ENCODE results near the gene SMPD1.
"Not testable (repeated sequence)": the region's sequence is repeated elsewhere in the genome, so short reads cannot be mapped to it uniquely, and the experiment has no call there.

The SMPD1 gene

DNA sequence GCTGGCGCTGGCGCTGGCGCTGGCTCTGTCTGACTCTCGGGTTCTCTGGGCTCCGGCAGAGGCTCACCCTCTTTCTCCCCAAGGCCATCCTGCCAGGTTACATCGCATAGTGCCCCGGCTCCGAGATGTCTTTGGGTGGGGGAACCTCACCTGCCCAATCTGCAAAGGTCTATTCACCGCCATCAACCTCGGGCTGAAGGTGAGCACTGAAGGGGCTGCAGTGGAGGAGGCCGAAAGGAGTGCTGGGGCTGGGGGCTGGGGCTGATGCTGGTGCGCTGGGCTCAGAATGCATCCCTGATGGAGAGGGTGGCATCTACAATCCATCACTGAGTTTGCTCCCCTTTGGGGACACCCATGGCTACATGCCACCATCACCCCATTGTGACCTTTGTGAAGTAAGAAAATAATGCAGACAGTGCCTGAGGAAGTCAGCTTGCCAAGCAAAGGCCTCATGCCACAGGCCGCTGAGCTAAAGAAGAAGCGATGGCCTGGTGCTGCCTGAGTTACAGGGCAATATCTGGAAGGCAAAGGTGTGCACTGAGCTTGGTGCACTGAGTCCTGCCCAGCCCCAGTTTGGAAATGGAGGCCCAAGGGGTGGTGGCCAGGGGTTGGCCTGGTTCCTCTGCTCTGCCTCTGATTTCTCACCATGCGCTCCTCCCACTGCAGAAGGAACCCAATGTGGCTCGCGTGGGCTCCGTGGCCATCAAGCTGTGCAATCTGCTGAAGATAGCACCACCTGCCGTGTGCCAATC is 620 bp downstream of the SMPD1 start:
- DNase-seq, result no peak

DNA sequence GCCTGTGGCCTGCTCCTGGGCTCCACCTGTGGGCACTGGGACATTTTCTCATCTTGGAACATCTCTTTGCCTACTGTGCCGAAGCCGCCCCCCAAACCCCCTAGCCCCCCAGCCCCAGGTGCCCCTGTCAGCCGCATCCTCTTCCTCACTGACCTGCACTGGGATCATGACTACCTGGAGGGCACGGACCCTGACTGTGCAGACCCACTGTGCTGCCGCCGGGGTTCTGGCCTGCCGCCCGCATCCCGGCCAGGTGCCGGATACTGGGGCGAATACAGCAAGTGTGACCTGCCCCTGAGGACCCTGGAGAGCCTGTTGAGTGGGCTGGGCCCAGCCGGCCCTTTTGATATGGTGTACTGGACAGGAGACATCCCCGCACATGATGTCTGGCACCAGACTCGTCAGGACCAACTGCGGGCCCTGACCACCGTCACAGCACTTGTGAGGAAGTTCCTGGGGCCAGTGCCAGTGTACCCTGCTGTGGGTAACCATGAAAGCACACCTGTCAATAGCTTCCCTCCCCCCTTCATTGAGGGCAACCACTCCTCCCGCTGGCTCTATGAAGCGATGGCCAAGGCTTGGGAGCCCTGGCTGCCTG is 1.4 kb downstream of the SMPD1 start:
- no peak for DNase-seq

DNA sequence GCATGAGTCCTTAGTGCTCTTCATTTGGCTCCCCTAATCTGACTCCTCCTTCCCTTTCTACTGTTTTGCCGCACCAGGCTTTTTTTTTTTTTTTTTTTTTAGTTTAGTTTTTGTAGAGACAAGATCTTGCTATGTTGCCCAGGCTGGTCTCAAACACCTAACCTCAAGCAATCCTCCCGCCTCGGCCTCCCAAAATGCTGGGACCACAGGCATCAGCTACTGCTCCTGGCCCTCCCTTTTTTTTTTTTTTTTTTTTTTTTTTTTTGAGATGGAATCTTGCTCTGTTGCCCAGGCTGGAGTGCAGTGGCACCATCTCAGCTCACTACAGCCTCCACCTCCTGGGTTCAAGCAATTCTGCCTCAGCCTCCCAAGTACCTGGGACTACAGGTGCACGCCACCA is 2.0 kb downstream of the SMPD1 start:
- not testable (repeated sequence) for DNase-seq

DNA sequence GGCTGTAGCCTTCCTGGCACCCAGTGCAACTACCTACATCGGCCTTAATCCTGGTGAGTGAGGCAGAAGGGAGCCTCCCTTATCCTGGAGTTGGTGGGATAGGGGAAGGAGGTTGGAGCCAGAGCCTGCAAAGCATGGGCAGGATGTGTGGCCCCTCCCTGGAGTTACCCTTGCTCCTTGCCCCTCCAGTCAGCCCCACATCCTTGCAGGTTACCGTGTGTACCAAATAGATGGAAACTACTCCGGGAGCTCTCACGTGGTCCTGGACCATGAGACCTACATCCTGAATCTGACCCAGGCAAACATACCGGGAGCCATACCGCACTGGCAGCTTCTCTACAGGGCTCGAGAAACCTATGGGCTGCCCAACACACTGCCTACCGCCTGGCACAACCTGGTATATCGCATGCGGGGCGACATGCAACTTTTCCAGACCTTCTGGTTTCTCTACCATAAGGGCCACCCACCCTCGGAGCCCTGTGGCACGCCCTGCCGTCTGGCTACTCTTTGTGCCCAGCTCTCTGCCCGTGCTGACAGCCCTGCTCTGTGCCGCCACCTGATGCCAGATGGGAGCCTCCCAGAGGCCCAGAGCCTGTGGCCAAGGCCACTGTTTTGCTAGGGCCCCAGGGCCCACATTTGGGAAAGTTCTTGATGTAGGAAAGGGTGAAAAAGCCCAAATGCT is 3.9 kb downstream of the SMPD1 start:
- DNase-seq, result no peak

DNA sequence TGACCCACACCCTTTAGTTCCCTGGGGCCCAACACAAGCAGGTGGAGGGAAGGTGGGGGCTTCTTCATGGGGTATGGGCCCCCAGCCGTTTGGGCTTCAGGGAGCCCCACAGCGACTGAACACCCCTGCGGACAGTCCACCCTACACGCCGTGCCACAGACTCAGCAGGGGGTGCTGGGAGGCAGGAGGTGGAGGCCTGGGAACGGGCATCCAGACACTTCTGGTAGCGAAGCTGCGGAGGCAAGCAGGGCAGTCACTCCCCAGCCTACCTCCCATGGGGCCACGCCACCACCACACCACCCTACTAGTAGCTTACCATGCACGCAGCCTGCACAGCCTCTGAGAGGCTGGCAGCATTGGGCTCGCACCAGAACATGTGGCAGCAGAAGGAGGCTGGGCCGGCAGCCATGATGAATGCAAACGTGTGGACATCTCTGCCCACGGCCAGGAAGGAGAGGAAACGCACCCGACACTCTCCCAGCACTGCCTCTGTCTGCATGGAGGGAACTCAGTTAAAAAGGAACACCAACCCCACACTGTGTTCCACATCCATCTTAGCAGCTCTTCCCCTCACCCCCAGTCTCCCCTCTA is 5.3 kb downstream of the SMPD1 start:
- DNase-seq, result no peak

DNA sequence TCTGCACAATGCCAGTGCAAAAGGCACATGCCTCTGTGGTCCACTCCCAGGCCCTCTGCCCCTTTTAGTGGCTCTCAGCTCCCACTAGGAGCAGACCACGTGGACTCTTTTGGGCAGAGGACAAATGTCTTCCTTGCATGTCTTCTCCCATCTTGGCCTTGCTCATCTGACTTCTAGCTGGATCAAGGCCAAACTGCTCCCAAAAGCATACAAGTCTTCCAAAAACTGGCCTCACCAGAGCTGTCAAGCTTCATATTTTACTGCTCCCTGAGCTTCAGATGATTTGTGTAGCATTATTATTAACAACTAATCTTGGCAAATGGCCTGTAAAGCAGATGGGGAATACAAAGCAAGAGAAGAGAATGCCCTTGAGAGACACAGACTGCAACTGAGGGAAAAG is 6.9 kb downstream of the SMPD1 start:
- no peak for DNase-seq

DNA sequence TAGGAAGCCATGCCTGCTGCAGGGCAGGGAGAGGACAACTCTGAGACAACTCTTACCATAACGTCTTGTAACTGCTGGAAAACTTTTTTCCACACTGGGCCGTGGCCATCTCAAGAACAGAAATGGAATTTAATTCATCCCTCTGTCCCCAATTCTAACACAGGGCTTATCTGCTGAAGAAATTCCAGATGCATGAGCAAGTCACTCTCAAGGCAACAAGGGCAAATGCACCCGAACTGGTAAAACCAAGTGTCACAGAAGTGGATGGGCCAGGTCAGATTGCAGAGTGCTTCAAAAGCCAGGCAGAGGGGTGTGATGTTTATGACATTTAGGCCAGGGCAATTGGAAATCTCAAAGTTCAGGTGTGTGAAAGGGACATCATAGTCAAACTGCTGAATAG is 7.4 kb downstream of the SMPD1 start:
- DNase-seq, result no peak

DNA sequence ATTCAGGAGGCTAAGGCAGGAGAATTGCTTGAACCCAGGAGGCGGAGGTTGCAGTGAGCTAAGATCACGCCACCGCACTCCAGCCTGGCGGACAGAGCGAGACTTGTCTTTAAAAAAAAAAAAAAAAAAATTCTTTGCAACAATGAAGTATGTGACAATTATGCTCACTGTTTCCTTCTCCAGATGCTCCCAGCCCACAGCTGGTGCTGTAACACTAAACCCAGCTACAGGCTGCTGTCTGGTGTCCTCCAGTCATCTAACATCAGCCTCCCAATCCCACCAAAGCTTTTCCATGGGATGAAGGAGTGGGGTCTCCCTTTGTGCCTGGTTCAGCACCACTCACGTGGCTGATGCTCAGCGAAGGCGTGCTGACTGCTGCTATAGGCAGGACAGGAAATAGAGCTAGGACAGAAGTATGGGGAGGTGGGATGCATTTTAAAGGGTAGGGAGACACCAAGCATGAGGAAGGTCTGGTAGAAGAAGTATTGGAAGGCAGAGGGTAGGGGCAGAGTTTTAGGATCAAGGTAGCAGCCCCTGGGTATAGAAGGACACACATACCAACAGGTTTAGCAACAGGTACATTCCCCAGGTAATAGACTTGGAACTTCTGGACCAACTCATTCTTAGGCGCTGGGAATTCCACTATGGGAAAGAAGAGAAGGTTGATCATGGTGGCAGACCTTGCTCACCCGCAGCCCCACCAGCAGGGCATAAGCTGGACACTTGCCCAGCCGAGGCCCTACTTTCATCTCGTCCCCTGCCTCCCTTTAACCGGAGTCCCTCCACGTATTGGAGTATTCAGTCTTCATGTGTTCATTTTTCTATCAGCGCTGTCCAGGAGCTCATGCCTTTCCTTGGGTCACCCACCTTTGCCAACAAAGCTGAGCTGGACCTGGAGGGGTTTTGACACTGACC is 10.4 kb downstream of the SMPD1 start:
- DNase-seq, result no peak

DNA sequence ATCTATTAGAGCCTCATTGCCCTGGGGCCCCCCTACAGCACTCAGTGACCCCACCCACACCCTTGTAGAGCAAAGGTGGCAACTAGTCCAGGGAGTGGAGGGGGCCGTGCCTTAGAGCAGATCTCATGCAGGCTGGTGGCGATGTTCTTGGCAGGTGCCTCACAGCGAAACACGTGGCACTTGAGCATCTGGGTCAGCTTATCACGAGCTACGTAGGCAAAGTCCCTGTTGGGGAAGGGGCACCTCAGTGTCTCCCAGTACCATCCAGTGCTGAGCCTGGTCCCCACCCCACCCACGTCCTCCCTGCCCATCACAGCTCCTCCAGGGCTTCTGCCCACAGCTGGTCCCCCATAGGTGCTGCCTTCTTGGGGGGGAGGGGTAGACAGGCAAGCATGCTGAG is 11.2 kb downstream of the SMPD1 start:
- DNase-seq, result no peak

DNA sequence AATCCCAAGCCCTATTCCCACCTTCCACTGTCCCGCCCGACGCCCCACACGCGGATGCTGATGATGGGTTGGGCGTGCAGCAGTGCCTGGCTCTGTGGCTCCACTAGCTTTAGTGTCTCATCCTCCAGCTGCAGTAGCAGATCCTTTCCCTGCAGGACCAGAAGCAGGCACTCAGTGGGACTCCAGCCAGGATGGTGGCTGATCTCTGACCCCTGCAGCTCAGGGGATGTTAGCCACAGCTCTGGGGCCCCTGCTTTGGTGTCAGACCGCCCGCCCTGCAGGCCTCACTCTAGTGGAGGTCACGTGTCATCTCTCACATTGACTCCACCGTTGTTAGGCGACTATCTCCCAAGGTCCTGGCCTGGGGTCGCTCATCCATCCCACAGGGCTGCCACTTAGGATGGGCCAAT is 11.8 kb downstream of the SMPD1 start:
- DNase-seq, result peak; percentile 24

DNA sequence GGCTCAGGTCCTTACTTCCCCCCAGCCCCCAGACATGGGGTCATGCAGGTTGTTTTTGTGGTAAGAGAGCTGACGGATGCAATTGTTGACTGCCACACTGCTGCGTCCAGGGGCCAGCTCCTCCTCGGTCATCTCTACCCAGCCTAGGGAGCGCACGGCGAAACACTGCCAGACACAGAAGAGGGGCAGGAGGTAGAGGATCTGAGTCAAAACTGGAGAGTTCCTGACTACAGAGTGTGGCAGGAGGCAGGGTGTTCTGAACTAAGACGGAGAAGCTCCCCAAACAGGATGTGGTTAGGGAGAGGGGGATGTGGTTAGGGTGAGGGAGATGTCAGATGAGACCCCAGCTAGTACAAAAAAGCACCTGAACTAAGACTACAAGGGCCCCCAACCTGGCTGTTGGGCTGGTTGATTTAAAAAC is 12.3 kb downstream of the SMPD1 start:
- DNase-seq, result peak; percentile 86

DNA sequence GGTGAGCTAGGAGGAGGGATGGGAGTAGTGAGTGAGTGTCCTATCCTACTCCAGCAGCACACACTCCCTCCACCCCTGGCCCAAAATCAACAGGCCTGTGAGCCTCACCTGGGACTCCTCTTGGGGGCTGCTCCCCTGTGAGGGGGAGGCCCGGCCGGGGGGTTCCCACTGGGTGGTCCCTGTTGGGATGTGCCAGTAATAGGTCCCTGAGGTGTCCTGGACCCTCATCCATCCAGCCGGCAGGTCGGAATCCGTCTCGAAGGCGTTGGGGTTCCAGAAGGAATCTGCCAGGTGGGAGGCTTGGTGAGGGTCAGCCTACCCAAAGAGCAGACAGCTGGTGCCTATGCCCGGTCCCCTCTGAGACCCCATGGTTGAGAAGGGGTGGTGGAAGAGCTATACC is 13.3 kb downstream of the SMPD1 start:
- DNase-seq, result no peak

DNA sequence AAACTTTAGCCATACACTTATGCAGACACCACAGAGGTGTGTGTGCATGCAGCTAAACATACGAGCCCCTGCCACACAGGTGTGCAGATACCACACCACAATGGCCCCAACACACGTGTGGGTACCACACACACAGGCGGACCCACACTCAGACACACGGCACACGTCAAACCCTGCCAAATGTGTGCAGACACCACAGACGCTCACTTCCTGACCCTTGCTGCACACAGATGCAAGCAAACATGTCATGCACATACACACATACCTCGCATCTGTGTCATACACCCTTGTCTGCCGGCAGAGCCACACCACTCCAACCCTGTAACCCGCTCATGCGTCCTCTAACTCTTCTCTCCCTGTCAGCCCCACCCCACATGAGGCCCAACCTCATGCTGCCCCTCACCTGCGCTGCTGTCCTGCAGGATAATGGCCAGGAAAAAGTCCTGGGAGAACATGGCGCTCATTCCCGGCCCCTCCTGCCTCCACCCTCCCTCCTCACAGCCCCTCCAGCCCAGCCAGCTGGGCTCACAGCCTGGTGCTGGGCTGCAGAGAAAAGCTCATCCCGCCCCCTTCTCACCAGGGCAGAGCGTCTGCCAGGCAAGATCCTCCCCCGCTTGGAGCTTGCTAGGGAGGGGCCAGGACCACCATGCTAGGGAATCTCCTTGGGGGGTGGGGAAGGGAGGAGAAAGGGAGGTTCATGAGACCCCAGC is 14.2 kb downstream of the SMPD1 start:
- DNase-seq, result peak; percentile 25

DNA sequence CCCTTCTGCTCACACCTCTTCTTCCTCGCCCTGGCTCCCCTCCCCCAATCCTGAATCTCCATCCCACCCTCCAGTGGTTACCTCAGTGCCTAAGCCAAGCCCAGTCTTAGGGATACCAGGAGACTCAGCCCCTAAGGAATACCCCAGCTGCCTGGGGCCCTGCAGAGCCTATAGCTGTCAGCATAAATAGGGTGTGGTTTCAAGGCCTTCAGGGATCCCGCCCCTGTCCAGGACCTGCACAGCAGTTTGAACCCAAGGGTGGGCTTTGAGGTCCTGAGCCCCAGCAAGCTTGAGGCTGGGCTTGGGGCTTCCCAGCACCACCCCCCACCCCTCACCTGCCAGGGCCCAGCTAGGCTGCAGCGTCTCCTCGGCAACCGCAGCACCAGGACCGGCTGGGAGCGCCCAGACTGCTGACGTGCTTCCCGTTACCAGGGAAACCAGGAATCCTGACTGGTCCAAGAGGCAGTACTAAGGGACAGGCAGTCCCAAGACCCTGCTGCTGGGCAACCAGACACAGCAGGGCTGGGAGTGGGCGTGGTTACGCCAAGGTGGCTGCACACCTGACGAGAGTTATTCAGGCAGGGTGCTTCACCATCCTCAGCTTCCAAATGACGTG is 14.9 kb downstream of the SMPD1 start:
- no peak for DNase-seq

DNA sequence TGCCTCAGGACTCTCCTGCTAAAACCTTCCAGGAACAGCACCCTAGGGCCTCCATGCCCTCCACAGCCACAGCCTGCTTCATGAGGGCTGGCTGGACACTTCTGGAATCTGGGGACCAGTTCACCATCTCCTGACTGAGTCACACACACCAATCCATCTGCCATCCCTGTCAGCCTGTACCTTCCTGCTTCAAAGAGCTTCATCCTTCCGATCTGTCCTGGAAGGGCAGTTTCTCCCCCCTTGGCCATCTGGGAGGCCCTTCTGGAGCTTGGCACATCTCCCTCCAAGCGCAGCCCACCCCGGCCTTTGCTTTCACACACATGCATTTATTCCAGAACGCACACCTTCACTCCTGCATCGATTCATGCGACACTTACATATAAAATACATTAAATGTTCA is 15.6 kb downstream of the SMPD1 start:
- DNase-seq, result no peak

DNA sequence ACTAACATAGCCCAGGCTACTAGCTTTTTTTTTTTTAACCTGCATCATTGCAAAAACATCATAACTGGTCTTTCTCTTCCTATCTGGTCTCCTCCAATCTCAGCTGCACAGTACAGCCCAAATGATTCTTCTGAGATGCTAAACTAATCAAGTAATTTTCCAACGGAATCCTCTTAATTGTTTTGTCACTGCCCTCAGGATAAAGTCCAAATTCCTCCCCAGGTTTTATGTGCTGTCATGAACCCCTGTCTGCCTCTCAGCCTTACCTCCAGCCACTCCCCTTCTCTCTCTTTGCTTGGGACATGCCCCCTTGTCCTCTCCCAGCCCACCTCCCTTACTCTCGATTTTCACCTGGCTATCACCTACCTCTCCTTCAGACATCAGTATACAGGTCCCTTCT is 16.1 kb downstream of the SMPD1 start:
- DNase-seq, result no peak

DNA sequence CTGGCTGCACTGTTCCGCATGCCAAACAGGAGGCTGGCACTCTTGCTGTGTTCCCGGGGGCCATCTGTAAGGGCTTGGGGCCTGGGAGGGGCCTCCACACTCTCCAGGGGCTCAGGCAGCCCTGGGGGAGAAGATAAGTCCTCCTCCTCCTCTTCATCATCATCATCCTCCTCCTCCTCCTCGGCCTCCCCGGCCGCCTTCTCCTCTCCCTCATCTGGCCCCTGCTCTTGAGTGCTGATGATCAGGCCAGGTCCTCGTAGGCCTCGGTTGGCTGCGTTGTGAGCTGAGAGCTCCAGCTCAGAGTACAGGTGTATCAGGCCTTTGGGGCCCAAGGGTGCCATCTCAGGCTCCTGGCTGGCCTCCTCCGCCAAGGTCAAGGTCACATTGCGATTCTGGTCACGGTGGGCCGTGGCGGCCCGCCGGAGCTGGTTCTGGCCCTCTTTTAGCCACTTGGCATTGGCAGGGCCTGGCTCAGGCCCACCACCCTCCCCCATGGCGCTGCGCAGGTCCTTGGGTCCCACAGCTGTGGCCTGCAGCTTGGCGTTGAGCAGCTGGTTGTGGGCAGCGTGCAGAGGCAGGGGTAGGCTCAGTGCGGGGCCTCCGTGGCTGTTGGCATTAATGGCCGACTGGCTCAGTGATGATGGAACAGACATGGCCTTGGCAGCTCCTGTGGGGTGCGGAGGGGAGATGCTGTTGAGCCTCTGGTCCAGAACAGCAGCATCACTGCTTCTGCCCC is 20.6 kb downstream of the SMPD1 start:
- no peak for DNase-seq

DNA sequence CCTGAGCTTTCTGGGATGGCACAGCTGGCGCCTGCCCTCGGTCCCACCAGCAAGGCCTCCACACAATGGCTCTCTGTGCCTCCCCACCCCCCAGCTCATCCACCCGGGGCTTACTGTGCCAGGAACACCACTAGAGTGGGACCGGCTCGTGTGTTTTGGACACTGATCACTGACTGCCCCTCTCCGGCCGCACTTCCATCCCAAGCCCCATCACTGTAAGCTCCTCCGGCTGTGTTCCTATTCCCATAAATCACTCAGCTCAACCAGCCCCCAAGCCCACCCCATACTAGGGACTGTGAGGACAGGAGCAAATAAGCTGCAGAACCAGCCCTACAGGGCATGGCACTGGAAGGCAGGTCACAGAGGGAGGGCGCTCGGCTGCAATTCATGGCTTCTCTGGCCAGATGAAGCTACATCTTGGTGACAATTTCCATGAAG is 21.3 kb downstream of the SMPD1 start:
- no peak for DNase-seq

DNA sequence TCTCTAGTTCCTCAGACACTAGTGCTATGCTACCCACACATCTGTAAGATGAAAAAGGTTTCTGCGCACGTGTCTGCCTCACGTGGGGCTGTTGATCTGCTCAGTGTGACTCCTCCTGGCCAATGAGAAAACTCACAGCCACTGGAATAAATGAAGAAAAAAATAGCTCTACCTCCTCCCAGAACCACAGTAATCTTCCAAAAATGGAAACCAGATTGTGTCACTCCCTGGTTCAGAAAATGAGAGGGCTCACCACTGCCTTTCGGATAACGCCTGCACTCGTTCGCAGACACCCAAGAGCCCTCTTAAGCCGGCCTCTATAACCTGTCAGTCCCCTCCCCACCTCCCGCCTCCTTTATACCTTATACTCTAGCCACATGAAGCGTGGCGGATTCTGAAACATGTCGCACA is 23.5 kb downstream of the SMPD1 start:
- peak; percentile 67 for DNase-seq

DNA sequence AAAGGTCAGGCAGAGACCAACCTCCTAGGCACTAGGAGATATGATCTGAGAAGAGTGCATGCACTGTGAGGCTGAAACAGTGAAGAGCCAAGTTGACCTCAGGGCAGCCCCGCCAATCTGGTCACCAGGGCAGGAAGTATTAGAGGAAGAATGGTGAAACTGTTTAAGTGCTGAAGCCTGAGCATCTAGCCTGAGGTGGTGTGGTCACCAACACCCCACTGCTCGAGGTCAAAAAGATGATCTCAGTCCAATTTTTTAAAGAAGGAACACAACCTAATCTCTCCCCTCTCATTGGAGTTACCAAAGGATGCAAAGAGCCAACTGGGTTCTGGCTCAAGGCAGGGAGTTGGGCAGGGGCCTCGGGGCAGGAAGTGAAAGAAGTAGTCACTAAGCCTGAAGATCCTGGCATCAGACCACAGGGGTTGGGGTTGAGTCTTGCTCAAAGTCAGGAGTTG is 24.6 kb downstream of the SMPD1 start:
- DNase-seq, result peak; percentile 19

DNA sequence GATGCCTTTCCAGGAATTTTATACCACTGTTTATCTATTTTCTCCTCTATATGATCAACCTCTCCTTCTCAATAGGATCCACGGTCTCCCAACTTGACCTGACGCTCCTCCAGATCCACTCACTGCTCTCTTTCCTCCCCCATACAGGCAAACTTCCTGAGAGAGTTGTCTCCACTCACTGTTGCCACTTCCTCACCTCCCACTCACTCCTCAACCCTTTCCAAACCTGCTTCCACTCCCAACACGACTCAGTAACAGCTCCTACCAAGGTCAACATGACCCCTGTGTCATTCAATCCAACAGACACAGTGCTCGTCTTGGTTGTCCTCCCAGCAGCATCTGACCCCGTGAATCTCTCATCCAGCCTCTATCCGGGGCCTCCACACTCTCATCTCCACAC is 25.5 kb downstream of the SMPD1 start:
- DNase-seq, result no peak
